ENCODE measurements around the gene RNF217.

RNF217 gene

GRCh38 chr6:124979294-124979678, 17.0 kb downstream of the RNF217 start:
- no peak for DNase-seq (ENCODE audit: low read depth)
- H3K4me3 ChIP-seq (ENCODE audit: low read depth, low read length) = no peak overlapping the region
- TF ChIP-seq CTCF (IDR thresholded peaks at IDR 0.05; ENCODE audit: control insufficient read depth, extremely low read depth, insufficient read depth) = no peak

DNA sequence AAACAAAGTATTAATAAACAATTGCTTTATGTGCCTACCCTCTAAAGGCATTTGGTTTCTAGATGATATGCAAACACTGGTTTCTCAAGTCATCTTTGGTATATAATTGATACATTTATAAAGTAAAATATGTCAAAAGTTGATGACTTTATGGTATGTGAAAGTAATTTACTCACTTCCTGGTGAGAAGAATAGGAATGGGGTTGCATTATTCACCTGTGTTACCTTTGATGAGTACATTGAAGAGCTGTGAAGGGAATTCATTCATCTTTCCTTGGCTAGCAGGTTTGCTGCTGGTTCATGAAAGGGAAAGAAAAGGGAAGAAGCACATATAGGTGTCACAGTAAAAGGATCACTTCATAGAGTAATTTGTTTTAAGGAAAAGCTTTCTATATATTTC, 20.4 kb downstream of the RNF217 start:
- no peak for DNase-seq (ENCODE audit: low read depth)
- TF ChIP-seq CTCF (IDR thresholded peaks at IDR 0.05; ENCODE audit: control insufficient read depth, extremely low read depth, insufficient read depth) = no peak
- H3K4me3 ChIP-seq (ENCODE audit: low read depth, low read length) = no peak overlapping the region

- no peak for TF ChIP-seq CTCF (IDR thresholded peaks at IDR 0.05; ENCODE audit: control insufficient read depth, extremely low read depth, insufficient read depth)
- DNase-seq (ENCODE audit: low read depth) = no peak
- H3K4me3 ChIP-seq (ENCODE audit: low read depth, low read length) = no peak overlapping the region
Observed at GRCh38 chr6:124983383-124984083, 21.3 kb downstream of the RNF217 start.

- TF ChIP-seq CTCF (IDR thresholded peaks at IDR 0.05; ENCODE audit: control insufficient read depth, extremely low read depth, insufficient read depth) = no peak
- no peak for DNase-seq (ENCODE audit: low read depth)
- H3K4me3 ChIP-seq (ENCODE audit: low read depth, low read length) = no peak overlapping the region
Observed at GRCh38 chr6:124984668-124985338, 22.6 kb downstream of the RNF217 start.

DNA sequence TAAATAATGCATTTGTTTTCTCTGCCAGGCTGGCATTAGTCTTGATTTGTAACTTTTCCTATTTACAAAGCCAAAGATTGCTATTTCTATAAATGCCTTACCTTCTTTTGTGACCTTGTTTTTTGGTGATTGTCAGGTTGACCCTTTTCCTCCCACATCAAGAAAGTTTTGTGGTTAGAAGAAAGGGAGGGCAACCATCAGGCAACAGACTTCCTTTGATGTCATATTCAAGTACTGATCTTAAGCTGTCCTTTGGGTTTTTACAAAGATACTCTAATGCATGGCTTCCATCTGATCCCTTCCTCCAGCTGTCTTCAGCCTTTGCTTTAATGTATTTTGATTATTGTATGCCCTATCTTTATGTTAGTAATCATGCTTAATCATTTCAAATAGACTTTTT, 23.9 kb downstream of the RNF217 start:
- no peak overlapping the region for H3K4me3 ChIP-seq (ENCODE audit: low read depth, low read length)
- no peak for DNase-seq (ENCODE audit: low read depth)
- TF ChIP-seq CTCF (IDR thresholded peaks at IDR 0.05; ENCODE audit: control insufficient read depth, extremely low read depth, insufficient read depth) = no peak

DNA sequence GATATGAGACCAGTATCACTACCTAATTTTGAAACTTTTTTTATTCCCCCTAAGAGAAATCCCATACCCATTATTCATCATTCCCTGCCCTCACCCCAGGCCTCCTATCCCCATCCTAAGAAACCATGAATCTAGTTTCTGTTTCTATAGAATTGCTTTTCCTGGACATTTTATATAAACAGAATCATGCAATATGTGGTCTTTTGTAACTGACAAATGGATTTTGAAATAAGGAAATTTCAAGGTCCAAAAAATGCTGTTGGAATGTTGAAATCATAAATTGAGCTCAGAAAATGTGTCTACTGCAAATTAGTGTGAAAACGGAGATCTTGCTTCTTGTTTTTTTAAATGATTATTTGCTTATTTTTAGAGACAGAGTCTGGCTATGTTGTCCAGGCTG, 25.1 kb downstream of the RNF217 start:
- DNase-seq (ENCODE audit: low read depth) = no peak
- TF ChIP-seq CTCF (IDR thresholded peaks at IDR 0.05; ENCODE audit: control insufficient read depth, extremely low read depth, insufficient read depth) = no peak
- H3K4me3 ChIP-seq (ENCODE audit: low read depth, low read length) = no peak overlapping the region

Data from LNCaP clone FGC (cell line).